DND-41 (cell line): ENCODE data around the gene ELK4.

ENCODE experiments used
- ATAC-seq: fragments of 200-7000 bp; cut with Tn5 transposase; 3 replicates; pipeline ENCODE4 v1.9.1; 2021; ENCODE audit warnings: low read depth; ENCODE audit not compliant: insufficient read depth
- DNase-seq: peaks from one replicate; pipeline ENCODE4 v3.0.0-alpha.2; 2020
- H2AFZ ChIP-seq: 2 replicates; pipeline ENCODE4 v1.6.0; 2012; ENCODE audit warnings: low read depth, low read length
- H3K27ac ChIP-seq: 2 replicates; pipeline ENCODE4 v1.5.1; 2012; ENCODE audit warnings: low read length, inconsistent platforms
- H3K27me3 ChIP-seq: fragments of 200-600 bp; sonication (generic); 2 replicates; pipeline ENCODE4 v1.6.0; 2012; ENCODE audit warnings: low read length, mild to moderate bottlenecking, inconsistent platforms; ENCODE audit not compliant: insufficient read depth, poor library complexity
- H3K36me3 ChIP-seq: 2 replicates; pipeline ENCODE4 v1.5.1; 2012; ENCODE audit warnings: low read length, inconsistent platforms; ENCODE audit not compliant: insufficient read depth
- H3K4me1 ChIP-seq: 2 replicates; pipeline ENCODE4 v1.5.1; 2012; ENCODE audit warnings: mild to moderate bottlenecking, low read length; ENCODE audit not compliant: insufficient read depth
- H3K4me2 ChIP-seq: 2 replicates; pipeline ENCODE4 v1.6.0; 2012; ENCODE audit warnings: mild to moderate bottlenecking, moderate library complexity, low read length, inconsistent platforms; ENCODE audit not compliant: insufficient read depth
- H3K4me3 ChIP-seq, 2 experiments: fragments of 200-600 bp in 1 of 2; shearing (Covaris generic) in 1 of 2; 2 replicates each; pipeline ENCODE4 v1.5.1; 2012 to 2016; ENCODE audit warnings: inconsistent platforms in 2 of 2, low read length in 2 of 2, mild to moderate bottlenecking in 2 of 2, low read depth in 1 of 2, moderate library complexity in 1 of 2
- H3K79me2 ChIP-seq: 2 replicates; pipeline ENCODE4 v1.6.0; 2012; ENCODE audit warnings: low read length, inconsistent platforms; ENCODE audit not compliant: insufficient read depth
- H3K9ac ChIP-seq: 2 replicates; pipeline ENCODE4 v1.6.0; 2012; ENCODE audit warnings: low read depth, mild to moderate bottlenecking, inconsistent platforms, low read length, moderate library complexity
- H3K9me3 ChIP-seq: 2 replicates; pipeline ENCODE4 v1.5.1; 2012; ENCODE audit warnings: low read length, moderate library complexity, mild to moderate bottlenecking, inconsistent platforms; ENCODE audit not compliant: insufficient read depth, severe bottlenecking
- H4K20me1 ChIP-seq: 2 replicates; pipeline ENCODE4 v1.6.0; 2012; ENCODE audit warnings: low read length; ENCODE audit not compliant: insufficient read depth
- CTCF ChIP-seq: IDR thresholded peaks from 2 replicates; pipeline ENCODE4 v1.5.1; 2012; ENCODE audit warnings: borderline replicate concordance, low read length, moderate library complexity, mild to moderate bottlenecking; ENCODE audit not compliant: poor library complexity, severe bottlenecking; ENCODE audit errors: extremely low read depth
- EZH2 ChIP-seq: IDR thresholded peaks from 3 replicates; pipeline ENCODE4 v1.6.1; 2012; ENCODE audit warnings: borderline replicate concordance, low read depth, mild to moderate bottlenecking, moderate library complexity, low read length, inconsistent platforms; ENCODE audit not compliant: severe bottlenecking

Gene ELK4

GRCh38 chr1:205631010-205631767 is 622 bp downstream of the ELK4 start:
- no peak for TF ChIP-seq EZH2
- no peak for TF ChIP-seq CTCF
- Histone ChIP-seq H4K20me1 (peaks cover 27% of the 10 kb centered on the region), H3K27me3 (no peaks in the 10 kb centered on the region), H3K9me3 (no peaks in the 10 kb centered on the region), H3K36me3 (peaks cover 22% of the 10 kb centered on the region), H3K79me2 (peaks cover 47% of the 10 kb centered on the region), H2AFZ (peak overlapping the region; percentile 70), H3K4me1 (peaks cover 39% of the 10 kb centered on the region), H3K9ac (peak overlapping the region; percentile 92), H3K4me3 (peak overlapping the region; percentile 50 to 65), H3K4me2 (peak overlapping the region; percentile 74), H3K27ac (peak overlapping the region; percentile 94)
- ATAC-seq (peak; percentile 78), DNase-seq (peak; percentile 90)

GRCh38 chr1:205630651-205631009 is 1.2 kb downstream of the ELK4 start:
- peaks cover 52% of the 10 kb centered on the region for H3K79me2 ChIP-seq
- DNase-seq (no peak), ATAC-seq (no peak)
- H3K9me3 ChIP-seq = no peaks in the 10 kb centered on the region
- peaks cover 26% of the 10 kb centered on the region for H3K36me3 ChIP-seq
- TF ChIP-seq EZH2 (no peak), CTCF (no peak)
- H3K4me2 ChIP-seq = peak overlapping the region; percentile 74
- peaks cover 39% of the 10 kb centered on the region for H3K4me1 ChIP-seq
- peak overlapping the region; percentile 50 to 65 for H3K4me3 ChIP-seq
- peaks cover 31% of the 10 kb centered on the region for H4K20me1 ChIP-seq
- no peaks in the 10 kb centered on the region for H3K27me3 ChIP-seq
- peak overlapping the region; percentile 94 for H3K27ac ChIP-seq
- peak overlapping the region; percentile 70 for H2AFZ ChIP-seq
- H3K9ac ChIP-seq = peak overlapping the region; percentile 92

- H3K4me3 ChIP-seq = peak overlapping the region; percentile 50 to 65; a peak in 3 of 4 replicates
- H3K27ac ChIP-seq = peak overlapping the region; percentile 94
- H3K27me3 ChIP-seq = no peaks in the 10 kb centered on the region
- peaks cover 31% of the 10 kb centered on the region for H4K20me1 ChIP-seq
- peak overlapping the region; percentile 92 for H3K9ac ChIP-seq
- H3K4me2 ChIP-seq = peak overlapping the region; percentile 74
- DNase-seq = no peak
- no peak for TF ChIP-seq EZH2
- no peak for TF ChIP-seq CTCF
- peaks cover 29% of the 10 kb centered on the region for H3K36me3 ChIP-seq
- no peak overlapping the region for H2AFZ ChIP-seq
- no peak for ATAC-seq
- no peaks in the 10 kb centered on the region for H3K9me3 ChIP-seq
- peaks cover 39% of the 10 kb centered on the region for H3K4me1 ChIP-seq
- peaks cover 55% of the 10 kb centered on the region for H3K79me2 ChIP-seq
These were observed 1.6 kb downstream of the ELK4 start for GRCh38 chr1:205630241-205630640.
